Natural killer cell (primary cell): Measurements from ENCODE around the gene GSG1L. TPM values are rescaled to one million over a fixed set of nuclear protein-coding genes. Genes with fewer than 3 reads are reported as not detected.

Source experiments
- ATAC-seq, 3 donors: fragments of 150-1000 bp in 2 of 3; fragments of 200-7000 bp in 1 of 3; cut with Tn5 transposase; 1 replicate in 1 of 3; 2 replicates in 2 of 3; pipeline ENCODE4 v1.10.0; 2021; ENCODE audit warnings: mild to moderate bottlenecking in 2 of 3, moderate library complexity in 2 of 3
- DNase-seq, 2 donors: peaks; one replicate each; pipeline versions ENCODE4 v3.0.0 to v3.0.0-alpha.2; 2013 to 2021; ENCODE audit warnings: mixed read lengths in 1 of 2
- H3K27ac ChIP-seq: one replicate; pipeline ENCODE4 v1.5.1; 2013; ENCODE audit warnings: mild to moderate bottlenecking, low read length
- H3K27me3 ChIP-seq: one replicate; pipeline ENCODE4 v1.6.1; 2013; ENCODE audit warnings: low read length; ENCODE audit not compliant: control insufficient read depth, insufficient read depth
- H3K36me3 ChIP-seq: one replicate; pipeline ENCODE4 v1.6.1; 2013; ENCODE audit warnings: low read length; ENCODE audit not compliant: control insufficient read depth, insufficient read depth
- H3K4me1 ChIP-seq: one replicate; pipeline ENCODE4 v1.6.1; 2013; ENCODE audit warnings: low read length; ENCODE audit not compliant: control insufficient read depth, insufficient read depth
- H3K4me3 ChIP-seq: one replicate; pipeline ENCODE4 v1.5.1; 2013; ENCODE audit warnings: low read length
- H3K9me3 ChIP-seq: one replicate; pipeline ENCODE4 v1.6.1; 2013; ENCODE audit warnings: low read length; ENCODE audit not compliant: control insufficient read depth, insufficient read depth
- H3K27ac Mint-ChIP-seq, 2 donors: one replicate each; pipeline ENCODE4 v1.8.0; 2022; ENCODE audit warnings: mild to moderate bottlenecking in 2 of 2, mixed read lengths in 2 of 2, moderate library complexity in 1 of 2
- H3K27me3 Mint-ChIP-seq, 2 donors: one replicate each; pipeline ENCODE4 v1.8.0; 2022; ENCODE audit warnings: low read depth in 2 of 2, mixed read lengths in 2 of 2
- H3K36me3 Mint-ChIP-seq: one replicate; pipeline ENCODE4 v1.8.0; 2022; ENCODE audit warnings: mixed read lengths
- H3K4me1 Mint-ChIP-seq, 2 donors: one replicate each; pipeline ENCODE4 v1.8.0; 2022; ENCODE audit warnings: mixed read lengths in 2 of 2
- H3K4me3 Mint-ChIP-seq: one replicate; pipeline ENCODE4 v1.8.0; 2022; ENCODE audit warnings: mild to moderate bottlenecking, moderate library complexity, mixed read lengths
- H3K9me3 Mint-ChIP-seq, 2 donors: one replicate each; pipeline ENCODE4 v1.8.0; 2022; ENCODE audit warnings: mixed read lengths in 2 of 2
- CTCF ChIP-seq: fragments of 200-600 bp; IDR thresholded peaks from one replicate; pipeline ENCODE4 v1.8.0; 2022; ENCODE audit warnings: antibody characterized with exemption
- WGBS: methylation state at CpG from one replicate; pipeline ENCODE4 v1.1.7; 2013; ENCODE audit warnings: missing lambda C conversion rate; ENCODE audit not compliant: insufficient coverage; 5-methylcytosine and 5-hydroxymethylcytosine counted together
- intact Hi-C: fragments of 100-400 bp; cut with micrococcal nuclease; formaldehyde crosslinking; loops from one replicate; pipeline ENCODE4 v1.14.2; 2022
- total RNA-seq, 4 donors: library from RNA; stranded (reverse); fragments of 120-200 nt in 1 of 4; gene quantifications; one replicate each; pipeline versions ENCODE4 v1.2.3 to v1.2.4, GENCODE V29; 2013 to 2022

Gene GSG1L
- total RNA-seq, 3 donors from 2014 or later (not counting 1 experiment from before 2014, with no cell fraction given), result 0.25 TPM; not detected in 2

- Mint-ChIP-seq H3K4me1 (no peaks in the 10 kb centered on the region), H3K4me3 (no peak overlapping the region), H3K27me3 (no peaks in the 10 kb centered on the region), H3K36me3 (no peaks in the 10 kb centered on the region), H3K9me3 (no peaks in the 10 kb centered on the region), H3K27ac (no peak overlapping the region)
- ATAC-seq (no peak), DNase-seq (no peak)
- WGBS, result 88% methylated on average over 7 of the region's 7 CpGs
- Histone ChIP-seq H3K36me3 (no peaks in the 10 kb centered on the region), H3K27ac (no peak overlapping the region), H3K4me3 (no peak overlapping the region), H3K9me3 (no peaks in the 10 kb centered on the region), H3K4me1 (no peaks in the 10 kb centered on the region), H3K27me3 (no peaks in the 10 kb centered on the region)
- intact Hi-C loops, result no loop called here
- no peak for TF ChIP-seq CTCF
Measured at GRCh38 chr16:27781195-27781524, 282.4 kb downstream of the GSG1L start.

DNA sequence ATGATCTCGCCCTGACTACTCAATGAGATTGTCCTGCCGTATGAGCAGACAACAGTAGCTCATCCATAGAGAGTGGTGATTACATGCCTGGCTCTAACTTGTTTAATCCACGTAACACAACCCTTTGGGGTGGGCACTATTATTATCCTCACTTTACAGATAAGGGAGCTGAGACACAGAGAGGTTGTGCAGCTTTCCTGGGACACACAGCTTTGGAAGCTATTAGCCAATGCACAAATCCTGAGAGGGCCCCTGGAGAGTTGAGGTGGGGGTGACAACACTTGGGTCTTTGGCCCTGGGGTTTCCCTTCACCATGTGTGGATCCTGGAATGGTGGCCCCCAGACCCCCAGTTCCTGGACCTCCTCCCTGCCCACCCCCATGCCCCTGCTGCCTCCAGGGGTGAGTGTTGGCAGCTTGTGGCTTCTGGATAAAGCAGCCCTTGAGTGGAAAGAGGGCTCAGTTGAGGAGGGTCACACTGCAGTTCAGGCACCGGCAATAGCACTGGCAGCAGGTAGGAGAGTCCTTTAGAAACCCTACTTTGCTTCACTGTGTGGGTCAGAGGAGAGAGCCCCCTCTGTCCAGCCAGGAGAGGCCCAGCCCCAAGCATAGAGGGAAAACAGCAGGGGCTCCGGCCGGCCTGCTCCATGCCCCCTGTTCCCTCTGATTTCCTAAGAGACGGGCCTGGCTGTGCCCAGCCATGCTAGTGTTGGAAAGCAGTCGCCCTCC lies 282.9 kb downstream of the GSG1L start:
- H3K27me3 ChIP-seq, result no peaks in the 10 kb centered on the region
- Mint-ChIP-seq H3K9me3 (no peaks in the 10 kb centered on the region), H3K4me3 (no peak overlapping the region), H3K4me1 (no peaks in the 10 kb centered on the region), H3K27me3 (no peaks in the 10 kb centered on the region), H3K36me3 (no peaks in the 10 kb centered on the region), H3K27ac (no peak overlapping the region)
- no peak for ATAC-seq
- intact Hi-C loops, result no loop called here
- H3K4me1 ChIP-seq, result no peaks in the 10 kb centered on the region
- no peak overlapping the region for H3K27ac ChIP-seq
- H3K9me3 ChIP-seq, result no peaks in the 10 kb centered on the region
- no peak overlapping the region for H3K4me3 ChIP-seq
- no peak for DNase-seq
- no peak for TF ChIP-seq CTCF
- no peaks in the 10 kb centered on the region for H3K36me3 ChIP-seq
- WGBS, result 95% methylated on average over 8 of the region's 8 CpGs

GRCh38 chr16:27779641-27780164 lies 283.8 kb downstream of the GSG1L start:
- intact Hi-C loops, result no loop called here

More at GRCh38 chr16:27779641-27780164, 283.8 kb downstream of the GSG1L start:
- Histone ChIP-seq H3K4me3 (no peak overlapping the region), H3K27me3 (no peaks in the 10 kb centered on the region), H3K9me3 (no peaks in the 10 kb centered on the region), H3K36me3 (no peaks in the 10 kb centered on the region), H3K27ac (no peak overlapping the region), H3K4me1 (no peaks in the 10 kb centered on the region)
- Mint-ChIP-seq H3K27me3 (no peaks in the 10 kb centered on the region), H3K36me3 (no peaks in the 10 kb centered on the region), H3K4me3 (no peak overlapping the region), H3K4me1 (no peaks in the 10 kb centered on the region), H3K9me3 (no peaks in the 10 kb centered on the region), H3K27ac (no peak overlapping the region)
- ATAC-seq, result no peak
- no peak for TF ChIP-seq CTCF
- DNase-seq, result no peak
- WGBS, result 95% methylated on average over 23 of the region's 23 CpGs
